HepG2 (cell line): ENCODE results near the gene RAB36. TPM values are rescaled to one million over a fixed set of nuclear protein-coding genes. Genes with fewer than 3 reads are reported as not detected.
A peak's percentile ranks its signal among the peaks of the same experiment; 100 is the strongest.

Experiments used
- CHD2 ChIP-seq: IDR thresholded peaks from 2 replicates; pipeline ENCODE4 v1.6.1; 2011; ENCODE audit warnings: low read depth, low read length, improper control_type of control experiment
- ETV6 ChIP-seq: sonication (generic); formaldehyde crosslinking; conservative IDR thresholded peaks from 2 replicates; pipeline ENCODE4 v1.4.0; 2020; ENCODE audit warnings: missing genetic modification reagents
- GTF3A ChIP-seq: sonication (generic); formaldehyde crosslinking; conservative IDR thresholded peaks from 2 replicates; pipeline ENCODE4 v1.4.0; 2020; ENCODE audit warnings: mild to moderate bottlenecking, missing genetic modification reagents
- HNF4G ChIP-seq, 2 experiments: sonication (generic) in 1 of 2; formaldehyde crosslinking in 1 of 2; IDR thresholded peaks; 2 replicates each; pipeline versions ENCODE4 v1.4.0 to v1.6.1; 2011 to 2020; ENCODE audit warnings: borderline replicate concordance in 2 of 2, low read depth in 2 of 2, mild to moderate bottlenecking in 2 of 2, low read length in 1 of 2, missing genetic modification reagents in 1 of 2, moderate library complexity in 1 of 2
- JUNB ChIP-seq: sonication (generic); formaldehyde crosslinking; IDR thresholded peaks from 2 replicates; pipeline ENCODE4 v1.8.0; 2022; ENCODE audit warnings: missing genetic modification reagents, mild to moderate bottlenecking, borderline replicate concordance
- MAFF ChIP-seq: IDR thresholded peaks from 2 replicates; pipeline ENCODE4 v1.6.1; 2011; ENCODE audit warnings: low read depth, low read length, improper control_type of control experiment
- POLR2AphosphoS5 ChIP-seq: IDR thresholded peaks from 2 replicates; pipeline ENCODE4 v1.6.1; 2012; ENCODE audit warnings: low read depth, low read length
- RXRA ChIP-seq: sonication (generic); formaldehyde crosslinking; IDR thresholded peaks from 2 replicates; pipeline ENCODE4 v1.5.1; 2020; ENCODE audit warnings: missing genetic modification reagents
- ZNF264 ChIP-seq: sonication (generic); formaldehyde crosslinking; IDR thresholded peaks from 2 replicates; pipeline ENCODE4 v1.4.0; 2020; ENCODE audit warnings: missing genetic modification reagents
- ZNF354B ChIP-seq: sonication (generic); formaldehyde crosslinking; IDR thresholded peaks from 2 replicates; pipeline ENCODE4 v1.8.0; 2022; ENCODE audit warnings: mild to moderate bottlenecking, missing genetic modification reagents
- ZNF567 ChIP-seq: sonication (generic); formaldehyde crosslinking; IDR thresholded peaks from 2 replicates; pipeline ENCODE4 v1.8.1; 2023; ENCODE audit warnings: mild to moderate bottlenecking, missing genetic modification reagents, borderline replicate concordance
- polyA plus RNA-seq, 8 experiments: library from polyadenylated mRNA; depleted of rRNA in 3 of 8; stranded (reverse) in 7 of 8; unstranded in 1 of 8; fragments of >200 nt; fragmentation: Illumina TruSeq in 4 of 8; extraction: Trizol in 4 of 8; gene quantifications; 2 replicates each; pipeline versions ENCODE4 v1.2.1 to v1.2.3, GENCODE V29; 2011 to 2016; ENCODE audit warnings: low read depth in 4 of 8, missing spikeins in 1 of 8, mixed read lengths in 1 of 8; ENCODE audit not compliant: insufficient read depth in 1 of 8
- total RNA-seq, 5 experiments: library from RNA; depleted of rRNA; stranded (reverse); fragments of >200 nt; fragmentation: Illumina TruSeq; extraction: Trizol; gene quantifications; 2 replicates each; pipeline ENCODE4 v1.2.3, GENCODE V29; 2016; ENCODE audit warnings: low read depth in 1 of 5
- TF ChIP-seq, protein P1 (sequence below), 2 experiments: sonication (generic) in 1 of 2; formaldehyde crosslinking in 1 of 2; IDR thresholded peaks; 2 replicates each; pipeline versions ENCODE4 v1.6.1 to v1.9.0; 2014 to 2022; ENCODE audit warnings: antibody characterized with exemption in 1 of 2, borderline replicate concordance in 1 of 2, inconsistent platforms in 1 of 2, low read depth in 1 of 2, missing genetic modification reagents in 1 of 2
- TF ChIP-seq, protein P2 (sequence below): sonication (generic); formaldehyde crosslinking; conservative IDR thresholded peaks from 2 replicates; pipeline ENCODE4 v1.4.0; 2020; ENCODE audit warnings: missing genetic modification reagents
- TF ChIP-seq, protein P3 (sequence below): sonication (generic); formaldehyde crosslinking; IDR thresholded peaks from 2 replicates; pipeline ENCODE4 v1.5.0; 2020; ENCODE audit warnings: mild to moderate bottlenecking, missing genetic modification reagents
- TF ChIP-seq, protein P4 (sequence below): sonication (generic); formaldehyde crosslinking; IDR thresholded peaks from 2 replicates; pipeline ENCODE4 v1.4.0; 2020; ENCODE audit warnings: missing genetic modification reagents

RAB36 gene
- total and polyA plus RNA-seq, 2 of the 13 experiments (the other 11 are each of a cell fraction or from before 2014, with no cell fraction given), result 0.24 to 0.86 TPM

DNA sequence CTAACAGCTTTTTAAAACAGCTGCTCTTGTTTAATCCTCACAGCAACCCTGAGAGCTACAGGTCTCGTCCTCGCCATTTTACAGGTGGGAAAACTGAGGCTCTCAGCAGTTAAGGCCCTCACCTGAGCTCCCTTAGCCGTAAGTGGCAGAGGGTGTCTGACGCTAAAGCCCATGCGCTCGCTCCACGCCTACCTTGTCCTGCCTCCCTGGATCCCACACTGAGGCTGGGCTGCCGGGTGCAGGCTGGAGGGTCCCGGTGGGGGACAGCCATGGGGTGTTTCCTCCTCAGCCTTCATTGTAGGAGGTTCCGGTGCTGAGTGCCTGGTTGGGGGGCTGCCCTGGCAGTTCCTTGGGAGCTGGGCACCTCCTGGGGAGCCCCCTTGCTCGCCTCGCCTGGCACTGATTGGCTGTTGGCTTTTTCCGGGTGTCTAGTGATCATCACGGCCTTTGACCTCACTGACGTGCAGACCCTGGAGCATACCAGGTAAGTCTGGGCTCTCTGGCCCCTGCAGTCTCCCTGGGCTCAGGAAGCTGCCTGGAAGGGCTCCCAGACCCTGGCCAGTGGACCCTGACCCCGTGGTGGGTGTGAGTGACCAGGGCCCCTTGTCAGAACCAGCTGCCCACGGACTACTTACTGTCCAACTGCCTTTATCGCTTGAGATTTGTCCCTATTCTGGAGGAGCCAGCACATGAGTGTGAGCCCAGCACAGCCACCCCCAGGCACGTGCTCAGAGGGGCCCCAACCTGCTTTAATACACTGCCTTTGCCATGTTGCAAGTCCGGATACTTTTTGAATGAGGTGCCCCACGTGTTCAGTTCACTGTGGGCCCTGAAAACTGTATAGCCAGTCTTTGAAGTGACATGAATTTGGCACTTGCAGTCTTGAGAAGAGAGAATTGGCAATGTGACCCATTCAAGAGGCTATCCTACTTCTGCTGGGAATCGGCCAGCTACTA lies 12.6 kb downstream of the RAB36 start (continued):
- TF ChIP-seq, protein P1, sequence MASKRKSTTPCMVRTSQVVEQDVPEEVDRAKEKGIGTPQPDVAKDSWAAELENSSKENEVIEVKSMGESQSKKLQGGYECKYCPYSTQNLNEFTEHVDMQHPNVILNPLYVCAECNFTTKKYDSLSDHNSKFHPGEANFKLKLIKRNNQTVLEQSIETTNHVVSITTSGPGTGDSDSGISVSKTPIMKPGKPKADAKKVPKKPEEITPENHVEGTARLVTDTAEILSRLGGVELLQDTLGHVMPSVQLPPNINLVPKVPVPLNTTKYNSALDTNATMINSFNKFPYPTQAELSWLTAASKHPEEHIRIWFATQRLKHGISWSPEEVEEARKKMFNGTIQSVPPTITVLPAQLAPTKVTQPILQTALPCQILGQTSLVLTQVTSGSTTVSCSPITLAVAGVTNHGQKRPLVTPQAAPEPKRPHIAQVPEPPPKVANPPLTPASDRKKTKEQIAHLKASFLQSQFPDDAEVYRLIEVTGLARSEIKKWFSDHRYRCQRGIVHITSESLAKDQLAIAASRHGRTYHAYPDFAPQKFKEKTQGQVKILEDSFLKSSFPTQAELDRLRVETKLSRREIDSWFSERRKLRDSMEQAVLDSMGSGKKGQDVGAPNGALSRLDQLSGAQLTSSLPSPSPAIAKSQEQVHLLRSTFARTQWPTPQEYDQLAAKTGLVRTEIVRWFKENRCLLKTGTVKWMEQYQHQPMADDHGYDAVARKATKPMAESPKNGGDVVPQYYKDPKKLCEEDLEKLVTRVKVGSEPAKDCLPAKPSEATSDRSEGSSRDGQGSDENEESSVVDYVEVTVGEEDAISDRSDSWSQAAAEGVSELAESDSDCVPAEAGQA (IDR thresholded peaks at IDR 0.05; ENCODE audit: low read depth), result 0 out of 2 replicates have a peak, but pooled peaks have one; percentile 2
- TF ChIP-seq, protein P1 (CRISPR knock-in tag; IDR thresholded peaks at IDR 0.05; ENCODE audit: borderline replicate concordance), result no peak
- TF ChIP-seq ZNF264 (CRISPR knock-in tag) (no peak), JUNB (no peak), CHD2 (no peak), GTF3A (CRISPR knock-in tag) (no peak), POLR2AphosphoS5 (no peak), HNF4G (IDR thresholded peaks at IDR 0.05; ENCODE audit: borderline replicate concordance, low read depth, low read length) (peak; percentile 35; the same call in 1 of the 2 replicates), HNF4G (CRISPR knock-in tag; IDR thresholded peaks at IDR 0.05; ENCODE audit: borderline replicate concordance, low read depth) (no peak; the same call in 1 of the 2 replicates), RXRA (CRISPR knock-in tag) (no peak), ZNF567 (CRISPR knock-in tag) (no peak), ETV6 (no peak), ZNF354B (CRISPR knock-in tag) (no peak), MAFF (no peak)
- TF ChIP-seq, protein P2, sequence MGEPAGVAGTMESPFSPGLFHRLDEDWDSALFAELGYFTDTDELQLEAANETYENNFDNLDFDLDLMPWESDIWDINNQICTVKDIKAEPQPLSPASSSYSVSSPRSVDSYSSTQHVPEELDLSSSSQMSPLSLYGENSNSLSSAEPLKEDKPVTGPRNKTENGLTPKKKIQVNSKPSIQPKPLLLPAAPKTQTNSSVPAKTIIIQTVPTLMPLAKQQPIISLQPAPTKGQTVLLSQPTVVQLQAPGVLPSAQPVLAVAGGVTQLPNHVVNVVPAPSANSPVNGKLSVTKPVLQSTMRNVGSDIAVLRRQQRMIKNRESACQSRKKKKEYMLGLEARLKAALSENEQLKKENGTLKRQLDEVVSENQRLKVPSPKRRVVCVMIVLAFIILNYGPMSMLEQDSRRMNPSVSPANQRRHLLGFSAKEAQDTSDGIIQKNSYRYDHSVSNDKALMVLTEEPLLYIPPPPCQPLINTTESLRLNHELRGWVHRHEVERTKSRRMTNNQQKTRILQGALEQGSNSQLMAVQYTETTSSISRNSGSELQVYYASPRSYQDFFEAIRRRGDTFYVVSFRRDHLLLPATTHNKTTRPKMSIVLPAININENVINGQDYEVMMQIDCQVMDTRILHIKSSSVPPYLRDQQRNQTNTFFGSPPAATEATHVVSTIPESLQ (CRISPR knock-in tag), result no peak
- TF ChIP-seq, protein P3, sequence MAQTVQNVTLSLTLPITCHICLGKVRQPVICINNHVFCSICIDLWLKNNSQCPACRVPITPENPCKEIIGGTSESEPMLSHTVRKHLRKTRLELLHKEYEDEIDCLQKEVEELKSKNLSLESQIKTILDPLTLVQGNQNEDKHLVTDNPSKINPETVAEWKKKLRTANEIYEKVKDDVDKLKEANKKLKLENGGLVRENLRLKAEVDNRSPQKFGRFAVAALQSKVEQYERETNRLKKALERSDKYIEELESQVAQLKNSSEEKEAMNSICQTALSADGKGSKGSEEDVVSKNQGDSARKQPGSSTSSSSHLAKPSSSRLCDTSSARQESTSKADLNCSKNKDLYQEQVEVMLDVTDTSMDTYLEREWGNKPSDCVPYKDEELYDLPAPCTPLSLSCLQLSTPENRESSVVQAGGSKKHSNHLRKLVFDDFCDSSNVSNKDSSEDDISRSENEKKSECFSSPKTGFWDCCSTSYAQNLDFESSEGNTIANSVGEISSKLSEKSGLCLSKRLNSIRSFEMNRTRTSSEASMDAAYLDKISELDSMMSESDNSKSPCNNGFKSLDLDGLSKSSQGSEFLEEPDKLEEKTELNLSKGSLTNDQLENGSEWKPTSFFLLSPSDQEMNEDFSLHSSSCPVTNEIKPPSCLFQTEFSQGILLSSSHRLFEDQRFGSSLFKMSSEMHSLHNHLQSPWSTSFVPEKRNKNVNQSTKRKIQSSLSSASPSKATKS (CRISPR knock-in tag), result no peak
- TF ChIP-seq, protein P4, sequence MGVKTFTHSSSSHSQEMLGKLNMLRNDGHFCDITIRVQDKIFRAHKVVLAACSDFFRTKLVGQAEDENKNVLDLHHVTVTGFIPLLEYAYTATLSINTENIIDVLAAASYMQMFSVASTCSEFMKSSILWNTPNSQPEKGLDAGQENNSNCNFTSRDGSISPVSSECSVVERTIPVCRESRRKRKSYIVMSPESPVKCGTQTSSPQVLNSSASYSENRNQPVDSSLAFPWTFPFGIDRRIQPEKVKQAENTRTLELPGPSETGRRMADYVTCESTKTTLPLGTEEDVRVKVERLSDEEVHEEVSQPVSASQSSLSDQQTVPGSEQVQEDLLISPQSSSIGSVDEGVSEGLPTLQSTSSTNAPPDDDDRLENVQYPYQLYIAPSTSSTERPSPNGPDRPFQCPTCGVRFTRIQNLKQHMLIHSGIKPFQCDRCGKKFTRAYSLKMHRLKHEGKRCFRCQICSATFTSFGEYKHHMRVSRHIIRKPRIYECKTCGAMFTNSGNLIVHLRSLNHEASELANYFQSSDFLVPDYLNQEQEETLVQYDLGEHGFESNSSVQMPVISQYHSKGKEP (CRISPR knock-in tag), result no peak
